ENCODE data around the gene GLRA1. TPM values are rescaled to one million over a fixed set of nuclear protein-coding genes. Genes with fewer than 3 reads are reported as not detected.

Gene GLRA1
- total RNA-seq, 1 donor from 2014 or later = not detected

DNA sequence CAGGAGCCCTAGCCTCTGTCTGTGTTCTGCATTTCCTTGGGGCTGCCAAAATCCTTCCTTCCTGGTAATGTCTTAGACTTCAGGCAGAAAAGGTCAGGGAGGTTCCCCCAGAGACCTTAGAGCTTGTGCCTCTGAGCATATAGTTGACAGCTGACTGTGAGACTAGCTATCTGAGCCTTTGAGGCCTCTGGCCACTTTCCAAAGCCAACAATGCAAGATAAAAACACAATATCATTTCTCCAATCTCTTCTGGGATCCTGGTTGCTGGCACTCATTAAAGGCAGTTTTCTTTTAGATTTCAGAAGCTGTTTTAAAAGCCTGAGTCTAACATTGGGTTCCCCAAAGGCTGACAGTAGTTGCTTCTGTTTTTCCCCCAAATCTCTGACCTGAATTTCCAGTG is 13.2 kb upstream of the GLRA1 start:
- peaks cover 8% of the 10 kb centered on the region for H3K4me1 Mint-ChIP-seq (ENCODE audit: low read depth)
- DNase-seq (ENCODE audit: low spot score) = no peak
- no peak overlapping the region for H3K4me3 Mint-ChIP-seq (ENCODE audit: unreplicated experiment)
- H3K27me3 Mint-ChIP-seq (ENCODE audit: low read depth) = peaks cover 10% of the 10 kb centered on the region
- no peak overlapping the region for H3K27ac Mint-ChIP-seq (ENCODE audit: unreplicated experiment)
- H3K9me3 Mint-ChIP-seq (ENCODE audit: low read depth) = peaks cover 7% of the 10 kb centered on the region
- TF ChIP-seq, protein P1, sequence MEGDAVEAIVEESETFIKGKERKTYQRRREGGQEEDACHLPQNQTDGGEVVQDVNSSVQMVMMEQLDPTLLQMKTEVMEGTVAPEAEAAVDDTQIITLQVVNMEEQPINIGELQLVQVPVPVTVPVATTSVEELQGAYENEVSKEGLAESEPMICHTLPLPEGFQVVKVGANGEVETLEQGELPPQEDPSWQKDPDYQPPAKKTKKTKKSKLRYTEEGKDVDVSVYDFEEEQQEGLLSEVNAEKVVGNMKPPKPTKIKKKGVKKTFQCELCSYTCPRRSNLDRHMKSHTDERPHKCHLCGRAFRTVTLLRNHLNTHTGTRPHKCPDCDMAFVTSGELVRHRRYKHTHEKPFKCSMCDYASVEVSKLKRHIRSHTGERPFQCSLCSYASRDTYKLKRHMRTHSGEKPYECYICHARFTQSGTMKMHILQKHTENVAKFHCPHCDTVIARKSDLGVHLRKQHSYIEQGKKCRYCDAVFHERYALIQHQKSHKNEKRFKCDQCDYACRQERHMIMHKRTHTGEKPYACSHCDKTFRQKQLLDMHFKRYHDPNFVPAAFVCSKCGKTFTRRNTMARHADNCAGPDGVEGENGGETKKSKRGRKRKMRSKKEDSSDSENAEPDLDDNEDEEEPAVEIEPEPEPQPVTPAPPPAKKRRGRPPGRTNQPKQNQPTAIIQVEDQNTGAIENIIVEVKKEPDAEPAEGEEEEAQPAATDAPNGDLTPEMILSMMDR (IDR thresholded peaks at IDR 0.05) = no peak
- H3K36me3 Mint-ChIP-seq (ENCODE audit: low read depth) = peaks cover 1% of the 10 kb centered on the region

DNA sequence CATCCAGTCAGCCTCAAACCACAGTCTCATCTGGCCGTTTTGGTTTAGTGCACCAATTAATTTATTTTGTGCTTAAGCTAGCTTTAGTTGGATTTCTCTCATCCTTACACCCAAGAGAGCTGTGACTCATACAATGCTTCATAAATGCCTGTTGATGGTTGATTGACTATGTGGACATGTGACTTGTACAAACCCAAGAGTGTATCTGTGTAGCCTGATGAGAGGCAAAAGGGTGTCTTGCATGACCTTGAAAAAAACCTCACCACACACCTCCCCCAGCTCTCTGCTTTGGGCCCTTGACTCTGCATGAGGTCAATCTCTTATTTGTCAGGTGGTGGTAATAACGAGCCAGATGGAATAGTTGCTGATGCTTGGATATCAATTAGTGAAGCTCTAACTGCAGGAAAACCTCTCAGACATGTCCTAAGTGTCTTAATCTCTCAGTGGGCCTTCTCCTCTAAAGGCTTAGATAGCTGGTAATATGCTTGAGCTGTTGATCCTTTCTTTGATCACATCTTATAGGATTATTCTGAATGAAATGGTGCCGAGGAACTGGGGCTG is 10.6 kb upstream of the GLRA1 start:
- Mint-ChIP-seq H3K4me3 (ENCODE audit: unreplicated experiment) (no peak overlapping the region), H3K27ac (ENCODE audit: unreplicated experiment) (no peak overlapping the region), H3K27me3 (ENCODE audit: low read depth) (peaks cover 1% of the 10 kb centered on the region), H3K4me1 (ENCODE audit: low read depth) (peaks cover 8% of the 10 kb centered on the region), H3K36me3 (ENCODE audit: low read depth) (peaks cover 5% of the 10 kb centered on the region), H3K9me3 (ENCODE audit: low read depth) (peaks cover 28% of the 10 kb centered on the region)
- TF ChIP-seq, protein P1 (IDR thresholded peaks at IDR 0.05) = no peak
- no peak for DNase-seq (ENCODE audit: low spot score)

DNA sequence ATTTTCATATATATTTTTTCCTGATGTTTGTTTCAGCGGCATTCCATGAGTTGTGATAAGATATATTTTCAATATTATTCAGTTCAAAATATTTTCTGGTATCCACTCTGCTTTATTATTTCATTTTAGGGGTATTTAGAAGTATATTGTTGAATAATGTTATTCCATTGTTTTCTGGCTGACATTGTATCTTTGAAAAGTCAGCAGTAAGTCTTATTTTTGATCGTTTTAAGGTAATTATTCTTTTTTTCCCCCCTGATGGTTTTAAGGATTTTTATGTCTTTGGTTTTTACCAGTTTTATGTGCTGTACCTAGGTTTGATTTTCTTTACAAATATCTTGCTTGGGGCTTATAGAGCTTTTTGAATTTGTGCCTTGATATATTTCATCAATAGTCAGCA is 6.6 kb upstream of the GLRA1 start:
- Mint-ChIP-seq H3K4me3 (ENCODE audit: unreplicated experiment) (no peak overlapping the region), H3K27ac (ENCODE audit: unreplicated experiment) (no peak overlapping the region), H3K36me3 (ENCODE audit: low read depth) (peaks cover 5% of the 10 kb centered on the region), H3K27me3 (ENCODE audit: low read depth) (peaks cover 1% of the 10 kb centered on the region), H3K9me3 (ENCODE audit: low read depth) (peaks cover 28% of the 10 kb centered on the region), H3K4me1 (ENCODE audit: low read depth) (no peaks in the 10 kb centered on the region)
- TF ChIP-seq, protein P1 (IDR thresholded peaks at IDR 0.05) = no peak
- DNase-seq (ENCODE audit: low spot score) = no peak

DNA sequence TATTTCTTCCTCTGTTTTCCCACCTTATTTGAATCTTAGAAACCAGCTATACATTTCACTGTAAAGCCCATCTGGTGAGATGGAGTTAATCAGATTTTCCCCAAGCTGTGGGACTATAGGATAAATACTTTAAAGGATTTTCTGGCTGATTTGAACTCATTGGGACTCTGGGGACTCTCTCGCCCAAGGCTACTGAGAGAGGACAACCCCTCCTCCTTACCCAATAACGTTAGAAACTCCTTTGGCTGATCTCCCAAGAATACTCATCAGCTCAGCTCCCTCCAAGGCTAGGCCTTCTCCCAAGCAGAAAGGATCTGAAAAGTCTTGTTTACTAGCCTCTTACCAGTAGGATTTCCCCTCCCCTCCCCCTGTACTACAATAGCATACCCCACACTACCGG is 1.5 kb upstream of the GLRA1 start:
- peaks cover 5% of the 10 kb centered on the region for H3K9me3 Mint-ChIP-seq (ENCODE audit: low read depth)
- H3K36me3 Mint-ChIP-seq (ENCODE audit: low read depth) = no peaks in the 10 kb centered on the region
- H3K4me3 Mint-ChIP-seq (ENCODE audit: unreplicated experiment) = no peak overlapping the region
- H3K27ac Mint-ChIP-seq (ENCODE audit: unreplicated experiment) = no peak overlapping the region
- TF ChIP-seq, protein P1 (IDR thresholded peaks at IDR 0.05) = no peak
- peaks cover 30% of the 10 kb centered on the region for H3K27me3 Mint-ChIP-seq (ENCODE audit: low read depth)
- H3K4me1 Mint-ChIP-seq (ENCODE audit: low read depth) = peaks cover 10% of the 10 kb centered on the region
- DNase-seq (ENCODE audit: low spot score) = no peak

DNA sequence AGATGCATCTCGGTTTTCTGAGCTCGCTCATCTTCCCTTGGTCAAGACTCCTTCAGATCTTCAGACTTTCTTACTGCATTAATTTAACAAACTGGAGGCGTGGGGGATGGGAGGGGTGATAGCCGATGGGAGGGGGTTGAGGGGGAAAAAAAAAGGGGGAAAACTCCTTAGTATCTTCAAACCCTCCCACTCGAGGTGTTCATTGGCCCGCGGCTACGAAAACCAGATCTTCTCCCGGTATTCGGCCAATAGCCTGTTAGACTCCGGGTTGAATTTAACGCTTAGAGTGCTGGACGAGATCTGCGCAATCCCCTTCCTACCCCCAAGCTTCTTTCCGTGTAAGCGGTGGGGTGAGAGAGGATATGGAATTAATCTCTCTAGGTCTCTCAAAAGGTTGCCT is 689 bp upstream of the GLRA1 start:
- no peaks in the 10 kb centered on the region for H3K36me3 Mint-ChIP-seq (ENCODE audit: low read depth)
- TF ChIP-seq, protein P1 (IDR thresholded peaks at IDR 0.05) = no peak
- H3K4me3 Mint-ChIP-seq (ENCODE audit: unreplicated experiment) = no peak overlapping the region
- peaks cover 10% of the 10 kb centered on the region for H3K4me1 Mint-ChIP-seq (ENCODE audit: low read depth)
- peaks cover under 1% of the 10 kb centered on the region for H3K9me3 Mint-ChIP-seq (ENCODE audit: low read depth)
- H3K27me3 Mint-ChIP-seq (ENCODE audit: low read depth) = peaks cover 30% of the 10 kb centered on the region
- DNase-seq (ENCODE audit: low spot score) = no peak
- no peak overlapping the region for H3K27ac Mint-ChIP-seq (ENCODE audit: unreplicated experiment)
